ENCODE results near the gene ZNF536. TPM values are rescaled to one million over a fixed set of nuclear protein-coding genes. Genes with fewer than 3 reads are reported as not detected.
"Not testable (repeated sequence)": the region's sequence is repeated elsewhere in the genome, so short reads cannot be mapped to it uniquely, and the experiment has no call there.

The ZNF536 gene
- total RNA-seq, 1 donor from 2014 or later, result 0.20 TPM

GRCh38 chr19:30420316-30420715 is 48.1 kb downstream of the ZNF536 start:
- no peak for ATAC-seq

- ATAC-seq, result no peak
Measured at GRCh38 chr19:30420881-30421280, 48.7 kb downstream of the ZNF536 start.

DNA sequence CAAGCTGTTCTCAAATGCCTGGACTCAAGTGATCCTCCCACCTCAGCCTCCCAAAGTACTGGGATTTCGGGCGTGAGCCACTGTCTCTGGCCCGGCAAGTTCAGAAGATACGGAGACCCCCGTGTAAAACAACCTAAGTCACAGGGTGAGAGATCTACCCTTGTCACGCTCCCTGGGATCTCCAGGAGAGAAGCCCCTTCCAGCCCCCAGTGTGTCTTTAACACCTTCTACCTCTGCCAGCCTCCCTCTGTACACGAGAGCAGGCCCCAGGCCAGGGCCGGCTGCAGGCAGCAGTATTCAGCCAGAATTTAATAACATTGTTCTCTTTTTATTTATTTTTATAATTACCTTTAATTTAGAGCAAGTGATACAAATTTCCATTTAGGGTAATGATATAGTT is 49.4 kb downstream of the ZNF536 start:
- ATAC-seq, result no peak

DNA sequence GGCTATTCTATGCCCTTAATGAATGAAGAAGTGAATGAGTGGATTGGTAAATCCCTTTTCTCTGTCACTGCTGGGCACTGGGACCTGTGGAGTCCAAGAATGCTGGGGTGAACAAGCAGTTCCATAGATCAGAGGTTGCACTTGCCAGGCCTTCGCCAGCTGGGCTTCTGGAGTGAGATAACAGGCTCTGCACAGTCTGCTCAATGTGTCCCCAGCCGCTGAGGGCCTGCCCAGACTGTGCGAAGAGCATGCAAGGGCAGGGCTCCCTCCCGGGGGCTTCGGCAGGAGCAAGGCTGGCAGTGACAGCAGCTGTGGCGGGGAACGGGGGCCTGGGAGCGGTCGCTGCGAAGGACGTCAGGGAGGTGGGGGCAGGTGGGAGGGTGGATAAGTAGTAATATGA is 51.3 kb downstream of the ZNF536 start:
- no peak for ATAC-seq

- ATAC-seq, result no peak
Measured at GRCh38 chr19:30425885-30426838, 54.0 kb downstream of the ZNF536 start.

GRCh38 chr19:30426864-30427263 is 54.7 kb downstream of the ZNF536 start:
- no peak for ATAC-seq

- no peak for ATAC-seq
Measured at GRCh38 chr19:30428092-30428680, 56.0 kb downstream of the ZNF536 start.

DNA sequence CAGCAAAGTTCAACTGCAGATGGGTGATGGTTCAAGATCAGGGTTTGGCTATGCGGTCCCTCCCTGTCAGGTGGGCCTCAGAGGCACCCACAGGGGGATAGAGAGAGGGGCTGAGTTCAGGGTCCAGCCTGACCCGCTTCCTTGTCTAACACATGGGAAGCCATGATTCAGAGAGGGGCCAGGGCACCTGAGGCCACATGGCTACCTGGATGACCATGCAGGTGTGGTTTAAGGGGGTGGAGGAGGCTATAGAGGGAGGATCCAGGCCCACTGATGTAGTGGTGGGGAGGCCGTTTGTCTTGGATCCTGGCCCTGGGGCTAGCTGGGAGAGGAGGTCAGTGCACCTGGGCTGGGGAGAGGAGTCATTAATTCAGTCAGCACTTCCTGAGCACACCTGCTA is 56.7 kb downstream of the ZNF536 start:
- ATAC-seq, result no peak

GRCh38 chr19:30430206-30430734 is 58.1 kb downstream of the ZNF536 start:
- no peak for ATAC-seq

DNA sequence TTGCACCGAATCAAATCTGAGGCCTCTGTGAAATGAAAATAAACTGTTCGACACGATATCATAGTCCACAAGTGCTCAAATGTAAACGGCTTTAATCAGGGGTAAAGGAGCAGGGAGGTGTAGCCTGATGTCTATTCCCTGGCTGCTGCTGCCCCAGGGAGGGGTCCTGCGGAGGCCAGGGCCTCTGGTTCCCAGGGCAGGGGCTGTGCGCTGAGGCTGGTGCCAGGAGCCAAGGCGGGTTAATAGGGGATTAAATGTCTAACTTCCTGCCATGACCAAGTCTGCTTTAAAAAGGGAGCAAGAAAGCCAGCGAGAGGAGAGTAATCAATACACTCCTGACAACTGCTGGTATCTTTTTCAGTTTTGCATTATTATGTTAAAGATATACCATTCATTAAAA is 59.4 kb downstream of the ZNF536 start:
- ATAC-seq, result no peak

GRCh38 chr19:30434797-30435594 is 62.8 kb downstream of the ZNF536 start:
- ATAC-seq, result no peak

DNA sequence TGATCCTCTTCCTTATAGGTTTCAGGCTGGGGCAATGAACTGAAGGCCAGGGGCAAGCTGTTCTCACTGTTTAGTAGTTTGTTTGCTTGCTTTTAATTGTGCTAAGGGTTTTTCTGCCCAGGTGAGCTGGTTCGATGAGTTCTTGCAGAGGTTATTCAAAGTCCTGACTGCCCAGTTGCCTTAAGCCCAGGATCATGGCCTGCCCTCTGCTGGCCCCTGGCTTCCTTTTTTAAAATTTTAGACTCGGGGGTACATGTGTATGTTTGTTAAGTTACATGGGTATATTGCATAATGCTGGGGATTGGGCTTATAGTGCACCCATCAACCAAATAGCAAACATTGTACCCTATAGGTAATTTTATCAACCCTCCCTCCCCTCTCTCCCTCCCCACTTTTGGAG is 65.7 kb downstream of the ZNF536 start:
- no peak for ATAC-seq

DNA sequence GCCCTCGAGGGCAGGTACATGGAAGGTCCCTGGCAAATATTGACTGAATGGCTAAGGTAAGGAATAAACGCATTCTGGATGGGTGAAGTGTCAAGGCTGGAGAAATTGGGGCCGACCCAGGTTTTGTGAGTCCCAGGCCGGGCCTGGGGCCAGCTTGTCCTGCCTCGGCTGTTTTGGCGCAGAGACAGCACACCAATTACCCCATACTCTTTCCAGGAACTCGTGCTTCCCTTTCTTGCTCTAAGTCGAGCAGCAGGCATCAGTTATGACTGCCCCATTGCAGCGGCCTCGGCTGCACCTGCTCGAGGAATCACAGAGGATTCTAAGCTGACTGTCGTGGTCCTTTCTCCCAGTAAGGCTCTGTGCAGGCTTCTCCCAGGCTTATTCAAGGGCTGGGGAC is 67.1 kb downstream of the ZNF536 start:
- ATAC-seq, result no peak

- ATAC-seq, result no peak
Measured at GRCh38 chr19:30441011-30441410, 68.8 kb downstream of the ZNF536 start.

GRCh38 chr19:30442674-30443073 is 70.5 kb downstream of the ZNF536 start:
- no peak for ATAC-seq

- no peak for ATAC-seq
Measured at GRCh38 chr19:30443531-30444252, 71.5 kb downstream of the ZNF536 start.

GRCh38 chr19:30444253-30444671 is 72.1 kb downstream of the ZNF536 start:
- ATAC-seq, result no peak

GRCh38 chr19:30444686-30445232 is 72.6 kb downstream of the ZNF536 start:
- ATAC-seq, result no peak

DNA sequence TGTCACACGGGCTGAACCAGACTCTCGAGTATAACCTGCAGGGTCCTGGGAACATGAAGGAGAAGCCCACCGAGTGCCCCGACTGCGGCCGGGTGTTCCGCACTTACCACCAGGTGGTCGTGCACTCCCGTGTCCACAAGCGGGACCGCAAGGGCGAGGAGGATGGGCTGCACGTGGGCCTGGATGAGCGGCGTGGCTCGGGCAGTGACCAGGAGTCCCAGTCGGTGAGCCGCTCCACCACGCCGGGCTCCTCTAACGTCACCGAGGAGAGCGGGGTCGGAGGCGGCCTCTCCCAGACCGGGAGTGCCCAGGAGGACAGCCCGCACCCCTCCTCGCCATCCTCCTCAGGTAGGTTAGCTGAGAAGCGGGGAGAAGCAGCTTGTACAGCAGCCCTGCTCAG is 73.2 kb downstream of the ZNF536 start:
- ATAC-seq, result no peak

- ATAC-seq, result not testable (repeated sequence)
Measured at GRCh38 chr19:30446120-30446519, 73.9 kb downstream of the ZNF536 start.

DNA sequence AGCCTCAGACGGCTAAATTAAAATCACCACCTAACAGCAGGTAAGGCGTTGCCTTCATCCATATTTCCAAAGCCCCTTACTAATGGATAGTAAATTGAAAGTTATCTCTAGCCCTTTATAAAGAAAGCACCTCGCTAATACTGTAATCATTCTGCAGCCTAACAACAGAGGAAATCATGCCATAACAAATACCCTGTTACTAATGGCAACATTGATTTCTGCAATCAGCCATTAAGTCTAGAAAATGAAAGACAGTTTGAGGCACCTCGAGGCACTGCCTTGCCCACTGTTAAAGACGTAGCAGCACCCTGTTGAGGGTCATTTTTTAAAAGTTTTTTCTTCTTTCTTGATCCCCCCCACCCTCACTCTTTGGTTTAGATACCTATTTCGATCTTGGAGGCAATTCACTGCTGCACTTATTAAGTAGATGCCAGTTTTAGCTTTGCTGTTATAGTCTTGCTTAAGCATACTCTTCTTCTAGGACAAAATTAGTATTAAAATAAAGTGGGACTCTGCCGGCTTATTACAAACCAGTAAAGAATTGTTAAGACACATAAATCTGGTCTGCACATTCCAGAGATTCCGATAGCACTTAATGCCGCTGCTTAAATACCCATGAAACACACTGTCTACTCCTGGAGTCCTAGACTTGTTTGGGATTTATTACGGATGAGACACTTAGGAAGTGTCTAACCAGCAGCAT is 74.8 kb downstream of the ZNF536 start:
- ATAC-seq, result no peak

Data from esophagus mucosa (tissue), 1 donor.